ENCODE data around the gene RCOR1. TPM values are rescaled to one million over a fixed set of nuclear protein-coding genes. Genes with fewer than 3 reads are reported as not detected.

Gene RCOR1
- total RNA-seq, 4 donors from 2014 or later: 11.6 to 15.6 (median 14.0) TPM

GRCh38 chr14:102625564-102626296, 33.3 kb downstream of the RCOR1 start:
- no peak overlapping the region for H3K4me3 ChIP-seq
- ATAC-seq: no peak

GRCh38 chr14:102626530-102626929, 34.1 kb downstream of the RCOR1 start:
- WGBS, 2 donors (ENCODE audit: low coverage in 1 of 2): 50% methylated on average over 1 of the region's 1 CpG

More at GRCh38 chr14:102625564-102626296, 33.3 kb downstream of the RCOR1 start:
- Histone ChIP-seq H3K4me1 (peaks cover 0 to 29% (median 0%) of the 10 kb centered on the region in 3 donors), H3K36me3 (no peaks in the 10 kb centered on the region), H3K27me3 (no peaks in the 10 kb centered on the region), H3K27ac (no peak overlapping the region), H3K9me3 (no peaks in the 10 kb centered on the region)
- WGBS, 2 donors (ENCODE audit: low coverage in 1 of 2): 92 to 94% methylated on average over 5 to 6 of the region's 6 CpGs
- TF ChIP-seq POLR2AphosphoS5 (IDR thresholded peaks at IDR 0.05): no peak
- no peak for TF ChIP-seq POLR2A (IDR thresholded peaks at IDR 0.05)
- TF ChIP-seq EP300 (IDR thresholded peaks at IDR 0.05): no peak
- TF ChIP-seq CTCF (IDR thresholded peaks at IDR 0.05): no peak

GRCh38 chr14:102629011-102629444, 36.6 kb downstream of the RCOR1 start:
- no peaks in the 10 kb centered on the region for H3K27me3 ChIP-seq
- no peaks in the 10 kb centered on the region for H3K36me3 ChIP-seq
- H3K27ac ChIP-seq: no peak overlapping the region
- H3K4me1 ChIP-seq: peaks cover 0 to 20% (median 0%) of the 10 kb centered on the region in 3 donors
- H3K4me3 ChIP-seq: no peak overlapping the region
- TF ChIP-seq CTCF (IDR thresholded peaks at IDR 0.05): no peak
- no peak for TF ChIP-seq EP300 (IDR thresholded peaks at IDR 0.05)
- 58 to 62% methylated on average over 2 to 8 of the region's 8 CpGs for WGBS, 2 donors (ENCODE audit: low coverage in 1 of 2)
- no peak for ATAC-seq
- no peaks in the 10 kb centered on the region for H3K9me3 ChIP-seq

More at GRCh38 chr14:102626530-102626929, 34.1 kb downstream of the RCOR1 start:
- no peak for ATAC-seq
- TF ChIP-seq CTCF (IDR thresholded peaks at IDR 0.05) (no peak), POLR2A (IDR thresholded peaks at IDR 0.05) (no peak), EP300 (IDR thresholded peaks at IDR 0.05) (no peak), POLR2AphosphoS5 (IDR thresholded peaks at IDR 0.05) (no peak)
- H3K27ac ChIP-seq: no peak overlapping the region
- H3K4me3 ChIP-seq: no peak overlapping the region
- H3K36me3 ChIP-seq: no peaks in the 10 kb centered on the region
- peaks cover 0 to 29% (median 0%) of the 10 kb centered on the region in 3 donors for H3K4me1 ChIP-seq
- no peaks in the 10 kb centered on the region for H3K9me3 ChIP-seq
- H3K27me3 ChIP-seq: no peaks in the 10 kb centered on the region

- Histone ChIP-seq H3K4me1 (peaks cover 0 to 20% (median 0%) of the 10 kb centered on the region in 3 donors), H3K9me3 (no peaks in the 10 kb centered on the region), H3K36me3 (no peaks in the 10 kb centered on the region), H3K27me3 (no peaks in the 10 kb centered on the region), H3K4me3 (no peak overlapping the region), H3K27ac (no peak overlapping the region)
- WGBS, 2 donors (ENCODE audit: low coverage in 1 of 2): 33 to 76% methylated on average over 1 to 3 of the region's 3 CpGs
- TF ChIP-seq POLR2AphosphoS5 (IDR thresholded peaks at IDR 0.05) (no peak), EP300 (IDR thresholded peaks at IDR 0.05) (no peak), POLR2A (IDR thresholded peaks at IDR 0.05) (no peak), CTCF (IDR thresholded peaks at IDR 0.05) (no peak)
- ATAC-seq: no peak
Observed at GRCh38 chr14:102629808-102630350, 37.4 kb downstream of the RCOR1 start.

- H3K4me3 ChIP-seq: no peak overlapping the region
- 72 to 81% methylated on average over 3 to 5 of the region's 5 CpGs for WGBS, 2 donors (ENCODE audit: low coverage in 1 of 2)
Observed at GRCh38 chr14:102630405-102630804, 38.0 kb downstream of the RCOR1 start.

More at GRCh38 chr14:102630405-102630804, 38.0 kb downstream of the RCOR1 start:
- H3K27me3 ChIP-seq: no peaks in the 10 kb centered on the region
- H3K36me3 ChIP-seq: no peaks in the 10 kb centered on the region
- no peak overlapping the region for H3K27ac ChIP-seq
- peaks cover 0 to 20% (median 0%) of the 10 kb centered on the region in 3 donors for H3K4me1 ChIP-seq
- ATAC-seq: no peak
- H3K9me3 ChIP-seq: no peaks in the 10 kb centered on the region
- TF ChIP-seq CTCF (IDR thresholded peaks at IDR 0.05) (no peak), POLR2A (IDR thresholded peaks at IDR 0.05) (no peak), POLR2AphosphoS5 (IDR thresholded peaks at IDR 0.05) (no peak), EP300 (IDR thresholded peaks at IDR 0.05) (no peak)
